ENCODE data around the gene MTA1. TPM values are rescaled to one million over a fixed set of nuclear protein-coding genes. Genes with fewer than 3 reads are reported as not detected.

Gene MTA1
- polyA plus RNA-seq, 2 donors: 37.4 to 70.4 TPM

- 78 to 87% methylated on average over 32 to 33 of the region's 33 CpGs for WGBS, 2 donors
- Histone ChIP-seq H3K27ac (ENCODE audit: low read depth in 2 of 2, low read length in 1 of 2) (no peak overlapping the region), H3K4me3 (ENCODE audit: low read depth in 1 of 2, low read length in 2 of 2) (no peak overlapping the region), H3K9me3 (ENCODE audit: control insufficient read depth in 2 of 2, insufficient read depth in 1 of 2, low read depth in 1 of 2, low read length in 1 of 2) (peaks cover 0 to 3% of the 10 kb centered on the region in 2 donors), H3K36me3 (ENCODE audit: control insufficient read depth in 2 of 2, insufficient read depth in 2 of 2, low read length in 1 of 2) (peaks cover 0 to 26% of the 10 kb centered on the region in 2 donors), H3K27me3 (ENCODE audit: control insufficient read depth in 1 of 2, insufficient read depth in 2 of 2, low read length in 2 of 2) (no peaks in the 10 kb centered on the region), H3K4me1 (ENCODE audit: control insufficient read depth in 2 of 2, insufficient read depth in 2 of 2, low read length in 1 of 2) (peaks cover 20 to 23% of the 10 kb centered on the region in 2 donors)
Observed at GRCh38 chr14:105386581-105387529, 32.8 kb upstream of the MTA1 start.

GRCh38 chr14:105387530-105387922 is 32.1 kb upstream of the MTA1 start:
- WGBS, 2 donors: 78 to 83% methylated on average over 10 of the region's 10 CpGs

GRCh38 chr14:105388110-105388951 is 31.3 kb upstream of the MTA1 start:
- H3K27me3 ChIP-seq (ENCODE audit: control insufficient read depth in 1 of 2, insufficient read depth in 2 of 2, low read length in 2 of 2): no peaks in the 10 kb centered on the region
- H3K4me1 ChIP-seq (ENCODE audit: control insufficient read depth in 2 of 2, insufficient read depth in 2 of 2, low read length in 1 of 2): peaks cover 23 to 24% of the 10 kb centered on the region in 2 donors
- no peak overlapping the region for H3K4me3 ChIP-seq (ENCODE audit: low read depth in 1 of 2, low read length in 2 of 2)
- WGBS, 2 donors: 89 to 91% methylated on average over 25 of the region's 25 CpGs
- peaks cover 0 to under 1% of the 10 kb centered on the region in 2 donors for H3K9me3 ChIP-seq (ENCODE audit: control insufficient read depth in 2 of 2, insufficient read depth in 1 of 2, low read depth in 1 of 2, low read length in 1 of 2)
- peaks cover 0 to 27% of the 10 kb centered on the region in 2 donors for H3K36me3 ChIP-seq (ENCODE audit: control insufficient read depth in 2 of 2, insufficient read depth in 2 of 2, low read length in 1 of 2)
- no peak overlapping the region for H3K27ac ChIP-seq (ENCODE audit: low read depth in 2 of 2, low read length in 1 of 2)

More at GRCh38 chr14:105387530-105387922, 32.1 kb upstream of the MTA1 start:
- Histone ChIP-seq H3K4me1 (ENCODE audit: control insufficient read depth in 2 of 2, insufficient read depth in 2 of 2, low read length in 1 of 2) (peaks cover 23 to 24% of the 10 kb centered on the region in 2 donors), H3K27me3 (ENCODE audit: control insufficient read depth in 1 of 2, insufficient read depth in 2 of 2, low read length in 2 of 2) (no peaks in the 10 kb centered on the region), H3K36me3 (ENCODE audit: control insufficient read depth in 2 of 2, insufficient read depth in 2 of 2, low read length in 1 of 2) (peaks cover 0 to 27% of the 10 kb centered on the region in 2 donors), H3K27ac (ENCODE audit: low read depth in 2 of 2, low read length in 1 of 2) (no peak overlapping the region), H3K9me3 (ENCODE audit: control insufficient read depth in 2 of 2, insufficient read depth in 1 of 2, low read depth in 1 of 2, low read length in 1 of 2) (peaks cover 0 to 3% of the 10 kb centered on the region in 2 donors), H3K4me3 (ENCODE audit: low read depth in 1 of 2, low read length in 2 of 2) (no peak overlapping the region)

- Histone ChIP-seq H3K4me3 (ENCODE audit: low read depth in 1 of 2, low read length in 2 of 2) (no peak overlapping the region), H3K9me3 (ENCODE audit: control insufficient read depth in 2 of 2, insufficient read depth in 1 of 2, low read depth in 1 of 2, low read length in 1 of 2) (no peaks in the 10 kb centered on the region), H3K27me3 (ENCODE audit: control insufficient read depth in 1 of 2, insufficient read depth in 2 of 2, low read length in 2 of 2) (no peaks in the 10 kb centered on the region), H3K4me1 (ENCODE audit: control insufficient read depth in 2 of 2, insufficient read depth in 2 of 2, low read length in 1 of 2) (peaks cover 23 to 24% of the 10 kb centered on the region in 2 donors), H3K27ac (ENCODE audit: low read depth in 2 of 2, low read length in 1 of 2) (no peak overlapping the region), H3K36me3 (ENCODE audit: control insufficient read depth in 2 of 2, insufficient read depth in 2 of 2, low read length in 1 of 2) (peaks cover 0 to 26% of the 10 kb centered on the region in 2 donors)
- WGBS, 2 donors: 86 to 87% methylated on average over 16 of the region's 16 CpGs
Observed at GRCh38 chr14:105388976-105389375, 30.7 kb upstream of the MTA1 start.

- 63 to 67% methylated on average over 9 to 12 of the region's 12 CpGs for WGBS, 2 donors
- Histone ChIP-seq H3K4me3 (ENCODE audit: low read depth in 1 of 2, low read length in 2 of 2) (no peak overlapping the region), H3K27ac (ENCODE audit: low read depth in 2 of 2, low read length in 1 of 2) (no peak overlapping the region), H3K4me1 (ENCODE audit: control insufficient read depth in 2 of 2, insufficient read depth in 2 of 2, low read length in 1 of 2) (peaks cover 20 to 22% of the 10 kb centered on the region in 2 donors), H3K27me3 (ENCODE audit: control insufficient read depth in 1 of 2, insufficient read depth in 2 of 2, low read length in 2 of 2) (no peaks in the 10 kb centered on the region), H3K9me3 (ENCODE audit: control insufficient read depth in 2 of 2, insufficient read depth in 1 of 2, low read depth in 1 of 2, low read length in 1 of 2) (no peaks in the 10 kb centered on the region), H3K36me3 (ENCODE audit: control insufficient read depth in 2 of 2, insufficient read depth in 2 of 2, low read length in 1 of 2) (peaks cover 0 to 26% of the 10 kb centered on the region in 2 donors)
Observed at GRCh38 chr14:105389534-105389933, 30.1 kb upstream of the MTA1 start.

- no peaks in the 10 kb centered on the region for H3K9me3 ChIP-seq (ENCODE audit: control insufficient read depth in 2 of 2, insufficient read depth in 1 of 2, low read depth in 1 of 2, low read length in 1 of 2)
- peaks cover 0 to 25% of the 10 kb centered on the region in 2 donors for H3K36me3 ChIP-seq (ENCODE audit: control insufficient read depth in 2 of 2, insufficient read depth in 2 of 2, low read length in 1 of 2)
- no peaks in the 10 kb centered on the region for H3K27me3 ChIP-seq (ENCODE audit: control insufficient read depth in 1 of 2, insufficient read depth in 2 of 2, low read length in 2 of 2)
- WGBS, 2 donors: 75 to 76% methylated on average over 27 of the region's 27 CpGs
- H3K4me3 ChIP-seq (ENCODE audit: low read depth in 1 of 2, low read length in 2 of 2): no peak overlapping the region
- peaks cover 14 to 16% of the 10 kb centered on the region in 2 donors for H3K4me1 ChIP-seq (ENCODE audit: control insufficient read depth in 2 of 2, insufficient read depth in 2 of 2, low read length in 1 of 2)
- H3K27ac ChIP-seq (ENCODE audit: low read depth in 2 of 2, low read length in 1 of 2): no peak overlapping the region
Observed at GRCh38 chr14:105389976-105390848, 29.4 kb upstream of the MTA1 start.

GRCh38 chr14:105390849-105391500 is 28.7 kb upstream of the MTA1 start:
- Histone ChIP-seq H3K27ac (ENCODE audit: low read depth in 2 of 2, low read length in 1 of 2) (no peak overlapping the region), H3K36me3 (ENCODE audit: control insufficient read depth in 2 of 2, insufficient read depth in 2 of 2, low read length in 1 of 2) (peaks cover 0 to 23% of the 10 kb centered on the region in 2 donors), H3K4me3 (ENCODE audit: low read depth in 1 of 2, low read length in 2 of 2) (no peak overlapping the region), H3K9me3 (ENCODE audit: control insufficient read depth in 2 of 2, insufficient read depth in 1 of 2, low read depth in 1 of 2, low read length in 1 of 2) (no peaks in the 10 kb centered on the region), H3K27me3 (ENCODE audit: control insufficient read depth in 1 of 2, insufficient read depth in 2 of 2, low read length in 2 of 2) (no peaks in the 10 kb centered on the region), H3K4me1 (ENCODE audit: control insufficient read depth in 2 of 2, insufficient read depth in 2 of 2, low read length in 1 of 2) (peaks cover 12 to 13% of the 10 kb centered on the region in 2 donors)
- WGBS, 2 donors: 91 to 93% methylated on average over 24 of the region's 24 CpGs

- H3K27me3 ChIP-seq (ENCODE audit: control insufficient read depth in 1 of 2, insufficient read depth in 2 of 2, low read length in 2 of 2): no peaks in the 10 kb centered on the region
- no peak overlapping the region for H3K27ac ChIP-seq (ENCODE audit: low read depth in 2 of 2, low read length in 1 of 2)
- H3K4me3 ChIP-seq (ENCODE audit: low read depth in 1 of 2, low read length in 2 of 2): no peak overlapping the region
- no peaks in the 10 kb centered on the region for H3K9me3 ChIP-seq (ENCODE audit: control insufficient read depth in 2 of 2, insufficient read depth in 1 of 2, low read depth in 1 of 2, low read length in 1 of 2)
- H3K36me3 ChIP-seq (ENCODE audit: control insufficient read depth in 2 of 2, insufficient read depth in 2 of 2, low read length in 1 of 2): peaks cover 0 to 21% of the 10 kb centered on the region in 2 donors
- peaks cover 12 to 13% of the 10 kb centered on the region in 2 donors for H3K4me1 ChIP-seq (ENCODE audit: control insufficient read depth in 2 of 2, insufficient read depth in 2 of 2, low read length in 1 of 2)
- WGBS, 2 donors: 91 to 93% methylated on average over 23 of the region's 23 CpGs
Observed at GRCh38 chr14:105391541-105391940, 28.1 kb upstream of the MTA1 start.

Data from esophagus (tissue), 2 donors.